ENCODE data around the gene DDX20.

DDX20 gene

DNA sequence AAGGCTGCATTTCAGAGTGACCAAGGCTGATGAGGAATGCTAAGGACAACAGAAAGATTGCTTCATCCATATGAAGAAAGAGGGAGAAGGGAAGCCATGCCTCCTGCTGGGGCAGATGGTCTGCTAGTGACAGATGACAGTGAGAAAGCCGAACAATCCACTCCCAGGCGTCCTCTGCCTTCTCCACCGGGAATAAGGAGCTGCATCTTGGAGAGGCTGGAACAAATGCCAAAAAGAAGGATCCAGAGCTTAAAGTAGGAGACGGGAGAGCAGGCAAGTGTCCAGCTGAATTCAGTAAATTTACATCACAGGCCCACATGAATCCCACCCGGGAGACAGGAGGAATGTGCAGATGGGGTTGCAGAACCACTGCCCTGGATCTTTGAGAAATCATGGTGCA, 33.4 kb downstream of the DDX20 start:
- DNase-seq: no peak
- Histone ChIP-seq H3K36me3 (ENCODE audit: control insufficient read depth, insufficient read depth, low read length) (no peaks in the 10 kb centered on the region), H3K79me2 (ENCODE audit: control insufficient read depth, insufficient read depth, low read length) (no peaks in the 10 kb centered on the region), H3K9ac (ENCODE audit: low read length) (no peak overlapping the region), H3K4me1 (ENCODE audit: control insufficient read depth, low read depth, low read length) (no peaks in the 10 kb centered on the region), H3K4me2 (ENCODE audit: low read length) (no peak overlapping the region), H3K23ac (ENCODE audit: low read length) (no peak overlapping the region), H2BK120ac (ENCODE audit: low read depth, low read length) (no peak overlapping the region), H3K4ac (ENCODE audit: low read depth, low read length) (no peak overlapping the region), H3K4me3 (ENCODE audit: low read length) (no peak overlapping the region), H2BK15ac (replicated peaks; ENCODE audit: low read depth) (no peak overlapping the region), H3K56ac (ENCODE audit: low read length) (no peak overlapping the region), H3K79me1 (ENCODE audit: low read length) (no peaks in the 10 kb centered on the region), H3K27ac (ENCODE audit: low read depth, low read length) (no peak overlapping the region), H2AK5ac (ENCODE audit: low read length) (no peak overlapping the region), H3K18ac (ENCODE audit: low read length) (no peak overlapping the region), H4K8ac (ENCODE audit: low read depth, low read length) (no peak overlapping the region), H2BK5ac (ENCODE audit: low read length) (no peak overlapping the region), H4K5ac (ENCODE audit: low read length) (no peak overlapping the region), H3K27me3 (ENCODE audit: insufficient read depth, low read length, poor library complexity) (no peaks in the 10 kb centered on the region)
- no CpG with 5 or more reads among the region's 5 CpGs for WGBS (ENCODE audit: extremely low coverage, insufficient coverage, low lambda C conversion rate)

DNA sequence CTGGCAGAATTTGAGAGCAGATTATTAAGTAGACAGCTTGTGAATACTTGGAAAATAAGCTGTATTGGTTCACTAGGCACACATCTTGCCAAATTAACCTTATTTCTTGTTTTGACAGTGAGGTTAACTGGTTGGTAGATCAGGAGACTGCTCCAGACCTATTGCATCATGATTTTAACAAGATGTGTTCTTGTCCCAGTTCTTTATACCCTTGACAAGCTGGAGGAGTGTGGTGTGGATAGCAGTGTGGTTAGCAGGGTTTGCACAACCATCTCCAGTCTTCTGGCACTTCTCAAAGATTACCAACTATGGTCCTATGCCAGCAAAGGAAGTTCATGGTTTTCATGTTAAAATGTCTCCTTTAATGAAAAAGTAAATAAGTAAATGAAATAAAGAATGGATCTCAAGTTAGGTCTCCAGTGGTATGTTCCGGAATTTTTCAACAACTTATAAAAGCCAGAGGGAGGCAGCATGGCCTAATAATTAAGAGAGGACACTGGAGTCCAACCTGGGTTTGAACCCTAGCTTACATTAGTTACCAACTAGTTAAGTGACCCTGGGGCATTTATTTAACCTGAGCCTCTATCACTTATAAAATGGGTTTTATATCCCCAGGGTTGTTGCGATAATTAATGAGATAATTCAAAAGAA, 34.1 kb downstream of the DDX20 start:
- WGBS (ENCODE audit: extremely low coverage, insufficient coverage, low lambda C conversion rate): no CpG with 5 or more reads among the region's 2 CpGs
- no peak overlapping the region for H3K27ac ChIP-seq (ENCODE audit: low read depth, low read length)

DNA sequence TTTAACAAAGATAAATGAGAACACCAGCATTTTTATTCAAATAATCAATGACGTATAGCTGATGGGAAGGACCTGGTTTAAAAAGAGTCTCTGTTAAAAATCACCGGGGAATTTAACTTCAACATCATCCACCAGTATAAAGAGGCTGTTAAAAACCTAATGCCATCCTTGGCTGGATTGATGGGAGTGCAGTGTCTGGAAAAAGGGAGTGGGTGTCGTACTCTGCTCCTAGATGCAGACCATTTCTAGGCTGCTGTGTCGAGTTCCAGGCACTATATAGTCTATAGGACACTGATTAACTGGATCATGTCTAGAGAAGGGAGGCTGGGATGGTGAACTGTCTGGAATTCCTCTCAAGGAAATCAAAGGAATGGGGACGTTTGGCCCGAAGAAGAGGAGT, 36.1 kb downstream of the DDX20 start:
- Histone ChIP-seq H3K79me2 (ENCODE audit: control insufficient read depth, insufficient read depth, low read length) (no peaks in the 10 kb centered on the region), H3K27me3 (ENCODE audit: insufficient read depth, low read length, poor library complexity) (no peaks in the 10 kb centered on the region), H3K79me1 (ENCODE audit: low read length) (no peaks in the 10 kb centered on the region), H3K4me3 (ENCODE audit: low read length) (no peak overlapping the region), H2BK5ac (ENCODE audit: low read length) (no peak overlapping the region), H3K56ac (ENCODE audit: low read length) (no peak overlapping the region), H3K18ac (ENCODE audit: low read length) (no peak overlapping the region), H2BK15ac (replicated peaks; ENCODE audit: low read depth) (no peak overlapping the region), H3K4me2 (ENCODE audit: low read length) (no peak overlapping the region), H4K5ac (ENCODE audit: low read length) (no peak overlapping the region), H3K36me3 (ENCODE audit: control insufficient read depth, insufficient read depth, low read length) (no peaks in the 10 kb centered on the region), H3K4ac (ENCODE audit: low read depth, low read length) (no peak overlapping the region), H3K4me1 (ENCODE audit: control insufficient read depth, low read depth, low read length) (no peaks in the 10 kb centered on the region), H2BK120ac (ENCODE audit: low read depth, low read length) (no peak overlapping the region), H4K8ac (ENCODE audit: low read depth, low read length) (no peak overlapping the region), H3K27ac (ENCODE audit: low read depth, low read length) (no peak overlapping the region), H3K9ac (ENCODE audit: low read length) (no peak overlapping the region), H3K23ac (ENCODE audit: low read length) (no peak overlapping the region), H2AK5ac (ENCODE audit: low read length) (no peak overlapping the region)
- no peak for DNase-seq
- no CpG with 5 or more reads among the region's 6 CpGs for WGBS (ENCODE audit: extremely low coverage, insufficient coverage, low lambda C conversion rate)

More for the DNA sequence above, 34.1 kb downstream of the DDX20 start:
- H3K79me2 ChIP-seq (ENCODE audit: control insufficient read depth, insufficient read depth, low read length): no peaks in the 10 kb centered on the region
- no peaks in the 10 kb centered on the region for H3K4me1 ChIP-seq (ENCODE audit: control insufficient read depth, low read depth, low read length)
- H3K4me3 ChIP-seq (ENCODE audit: low read length): no peak overlapping the region
- H2BK5ac ChIP-seq (ENCODE audit: low read length): no peak overlapping the region
- H2AK5ac ChIP-seq (ENCODE audit: low read length): no peak overlapping the region
- H3K4me2 ChIP-seq (ENCODE audit: low read length): no peak overlapping the region
- H4K8ac ChIP-seq (ENCODE audit: low read depth, low read length): no peak overlapping the region
- H3K23ac ChIP-seq (ENCODE audit: low read length): no peak overlapping the region
- no peak overlapping the region for H3K4ac ChIP-seq (ENCODE audit: low read depth, low read length)
- no peak overlapping the region for H2BK15ac ChIP-seq (replicated peaks; ENCODE audit: low read depth)
- no peaks in the 10 kb centered on the region for H3K79me1 ChIP-seq (ENCODE audit: low read length)
- H3K18ac ChIP-seq (ENCODE audit: low read length): no peak overlapping the region
- no peak overlapping the region for H3K56ac ChIP-seq (ENCODE audit: low read length)
- no peaks in the 10 kb centered on the region for H3K27me3 ChIP-seq (ENCODE audit: insufficient read depth, low read length, poor library complexity)
- no peak for DNase-seq
- H4K5ac ChIP-seq (ENCODE audit: low read length): no peak overlapping the region
- no peaks in the 10 kb centered on the region for H3K36me3 ChIP-seq (ENCODE audit: control insufficient read depth, insufficient read depth, low read length)
- H2BK120ac ChIP-seq (ENCODE audit: low read depth, low read length): no peak overlapping the region
- no peak overlapping the region for H3K9ac ChIP-seq (ENCODE audit: low read length)

DNA sequence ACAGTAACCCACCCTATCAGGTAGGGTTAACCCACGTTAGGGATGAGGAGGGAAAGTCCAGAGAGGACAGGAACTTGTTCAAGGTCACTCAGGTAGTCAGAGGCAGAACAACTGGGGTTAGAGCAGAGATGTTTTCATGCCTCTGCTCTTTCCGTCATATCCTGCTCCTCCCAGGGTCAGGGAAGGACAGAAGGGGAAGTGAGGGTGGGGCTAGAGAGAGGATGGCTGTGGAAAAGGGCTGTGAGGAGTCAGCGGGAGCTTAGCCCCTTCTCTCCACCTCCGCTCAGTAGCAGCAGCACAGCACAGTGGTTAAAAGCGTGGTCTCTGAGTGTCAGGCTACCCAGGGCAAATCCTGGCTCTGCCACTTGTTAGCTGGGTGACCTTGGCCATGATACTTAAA, 36.5 kb downstream of the DDX20 start:
- no peak overlapping the region for H2AK5ac ChIP-seq (ENCODE audit: low read length)
- H3K4me3 ChIP-seq (ENCODE audit: low read length): no peak overlapping the region
- H3K79me1 ChIP-seq (ENCODE audit: low read length): no peaks in the 10 kb centered on the region
- H3K18ac ChIP-seq (ENCODE audit: low read length): no peak overlapping the region
- no peaks in the 10 kb centered on the region for H3K27me3 ChIP-seq (ENCODE audit: insufficient read depth, low read length, poor library complexity)
- H3K36me3 ChIP-seq (ENCODE audit: control insufficient read depth, insufficient read depth, low read length): no peaks in the 10 kb centered on the region
- H2BK15ac ChIP-seq (replicated peaks; ENCODE audit: low read depth): no peak overlapping the region
- H2BK120ac ChIP-seq (ENCODE audit: low read depth, low read length): no peak overlapping the region
- H3K4me2 ChIP-seq (ENCODE audit: low read length): no peak overlapping the region
- H4K8ac ChIP-seq (ENCODE audit: low read depth, low read length): no peak overlapping the region
- no peak overlapping the region for H3K23ac ChIP-seq (ENCODE audit: low read length)
- no peaks in the 10 kb centered on the region for H3K79me2 ChIP-seq (ENCODE audit: control insufficient read depth, insufficient read depth, low read length)
- H3K56ac ChIP-seq (ENCODE audit: low read length): no peak overlapping the region
- H3K4me1 ChIP-seq (ENCODE audit: control insufficient read depth, low read depth, low read length): no peaks in the 10 kb centered on the region
- no CpG with 5 or more reads among the region's 5 CpGs for WGBS (ENCODE audit: extremely low coverage, insufficient coverage, low lambda C conversion rate)
- no peak overlapping the region for H2BK5ac ChIP-seq (ENCODE audit: low read length)
- peak; percentile 21 for DNase-seq
- H3K27ac ChIP-seq (ENCODE audit: low read depth, low read length): no peak overlapping the region
- H4K5ac ChIP-seq (ENCODE audit: low read length): no peak overlapping the region
- H3K4ac ChIP-seq (ENCODE audit: low read depth, low read length): no peak overlapping the region
- H3K9ac ChIP-seq (ENCODE audit: low read length): no peak overlapping the region

DNA sequence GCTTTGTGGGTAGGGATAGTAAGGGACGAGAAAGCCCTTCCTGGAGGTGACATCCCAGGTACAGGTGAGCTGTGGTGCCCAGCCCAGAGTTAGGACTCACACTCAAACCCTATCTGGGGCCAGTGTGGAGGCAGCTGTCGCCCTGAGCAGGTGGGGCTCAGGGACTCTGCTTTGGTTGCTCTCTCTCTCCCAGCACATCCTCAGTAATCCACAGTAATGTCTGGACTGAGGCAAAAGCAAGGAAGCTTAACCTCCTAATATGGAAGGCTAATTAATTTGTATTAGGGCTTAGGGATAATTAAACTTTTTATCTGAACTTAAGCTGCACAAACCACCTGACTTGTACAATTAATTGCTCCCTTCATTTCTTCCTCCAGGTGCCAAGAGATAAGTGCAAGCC, 38.2 kb downstream of the DDX20 start:
- WGBS (ENCODE audit: extremely low coverage, insufficient coverage, low lambda C conversion rate): no CpG with 5 or more reads among the region's 2 CpGs
- Histone ChIP-seq H3K4me2 (ENCODE audit: low read length) (no peak overlapping the region), H2AK5ac (ENCODE audit: low read length) (no peak overlapping the region), H2BK120ac (ENCODE audit: low read depth, low read length) (no peak overlapping the region), H3K79me2 (ENCODE audit: control insufficient read depth, insufficient read depth, low read length) (no peaks in the 10 kb centered on the region), H3K4me1 (ENCODE audit: control insufficient read depth, low read depth, low read length) (no peaks in the 10 kb centered on the region), H3K23ac (ENCODE audit: low read length) (no peak overlapping the region), H3K79me1 (ENCODE audit: low read length) (no peaks in the 10 kb centered on the region), H3K9ac (ENCODE audit: low read length) (no peak overlapping the region), H3K27ac (ENCODE audit: low read depth, low read length) (no peak overlapping the region), H2BK15ac (replicated peaks; ENCODE audit: low read depth) (no peak overlapping the region), H4K5ac (ENCODE audit: low read length) (no peak overlapping the region), H3K4ac (ENCODE audit: low read depth, low read length) (no peak overlapping the region), H3K36me3 (ENCODE audit: control insufficient read depth, insufficient read depth, low read length) (no peaks in the 10 kb centered on the region), H3K27me3 (ENCODE audit: insufficient read depth, low read length, poor library complexity) (no peaks in the 10 kb centered on the region), H3K18ac (ENCODE audit: low read length) (no peak overlapping the region), H3K4me3 (ENCODE audit: low read length) (no peak overlapping the region), H3K56ac (ENCODE audit: low read length) (no peak overlapping the region), H2BK5ac (ENCODE audit: low read length) (no peak overlapping the region), H4K8ac (ENCODE audit: low read depth, low read length) (no peak overlapping the region)
- no peak for DNase-seq

DNA sequence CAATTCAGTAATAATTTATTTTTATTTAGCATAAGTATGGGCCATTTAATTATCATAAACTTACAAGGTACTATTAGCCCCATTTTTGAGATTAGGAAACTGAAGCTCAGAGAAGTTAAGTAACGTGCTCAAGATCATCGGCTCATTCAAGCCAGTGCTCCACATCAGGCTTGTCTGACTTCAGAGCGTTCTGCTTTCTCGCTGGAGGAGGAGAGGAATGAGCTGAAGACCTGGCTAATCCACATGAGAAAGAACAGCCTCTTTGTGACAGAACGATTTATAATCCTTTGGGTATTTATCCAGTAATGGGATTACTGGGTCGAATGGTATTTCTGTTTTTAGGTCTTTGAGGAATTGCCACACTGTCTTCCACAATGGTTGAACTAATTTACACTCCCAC, 39.7 kb downstream of the DDX20 start:
- no peak overlapping the region for H3K56ac ChIP-seq (ENCODE audit: low read length)
- H4K8ac ChIP-seq (ENCODE audit: low read depth, low read length): no peak overlapping the region
- no CpG with 5 or more reads among the region's 6 CpGs for WGBS (ENCODE audit: extremely low coverage, insufficient coverage, low lambda C conversion rate)
- no peak overlapping the region for H3K18ac ChIP-seq (ENCODE audit: low read length)
- no peak overlapping the region for H3K4me3 ChIP-seq (ENCODE audit: low read length)
- H3K79me1 ChIP-seq (ENCODE audit: low read length): no peaks in the 10 kb centered on the region
- H2AK5ac ChIP-seq (ENCODE audit: low read length): no peak overlapping the region
- H3K4me1 ChIP-seq (ENCODE audit: control insufficient read depth, low read depth, low read length): no peaks in the 10 kb centered on the region
- no peak overlapping the region for H3K23ac ChIP-seq (ENCODE audit: low read length)
- H3K9ac ChIP-seq (ENCODE audit: low read length): no peak overlapping the region
- no peak overlapping the region for H3K4me2 ChIP-seq (ENCODE audit: low read length)
- no peaks in the 10 kb centered on the region for H3K79me2 ChIP-seq (ENCODE audit: control insufficient read depth, insufficient read depth, low read length)
- no peak for DNase-seq
- H3K27me3 ChIP-seq (ENCODE audit: insufficient read depth, low read length, poor library complexity): no peaks in the 10 kb centered on the region
- no peak overlapping the region for H4K5ac ChIP-seq (ENCODE audit: low read length)
- H3K4ac ChIP-seq (ENCODE audit: low read depth, low read length): no peak overlapping the region
- no peak overlapping the region for H3K27ac ChIP-seq (ENCODE audit: low read depth, low read length)
- no peak overlapping the region for H2BK15ac ChIP-seq (replicated peaks; ENCODE audit: low read depth)
- no peak overlapping the region for H2BK120ac ChIP-seq (ENCODE audit: low read depth, low read length)
- no peaks in the 10 kb centered on the region for H3K36me3 ChIP-seq (ENCODE audit: control insufficient read depth, insufficient read depth, low read length)
- no peak overlapping the region for H2BK5ac ChIP-seq (ENCODE audit: low read length)

Data from mesendoderm (in vitro differentiated cells).